ENCODE data around the gene THRA. TPM values are rescaled to one million over a fixed set of nuclear protein-coding genes. Genes with fewer than 3 reads are reported as not detected.

The THRA gene
- total RNA-seq, 1 donor from 2014 or later = 37.0 TPM

DNA sequence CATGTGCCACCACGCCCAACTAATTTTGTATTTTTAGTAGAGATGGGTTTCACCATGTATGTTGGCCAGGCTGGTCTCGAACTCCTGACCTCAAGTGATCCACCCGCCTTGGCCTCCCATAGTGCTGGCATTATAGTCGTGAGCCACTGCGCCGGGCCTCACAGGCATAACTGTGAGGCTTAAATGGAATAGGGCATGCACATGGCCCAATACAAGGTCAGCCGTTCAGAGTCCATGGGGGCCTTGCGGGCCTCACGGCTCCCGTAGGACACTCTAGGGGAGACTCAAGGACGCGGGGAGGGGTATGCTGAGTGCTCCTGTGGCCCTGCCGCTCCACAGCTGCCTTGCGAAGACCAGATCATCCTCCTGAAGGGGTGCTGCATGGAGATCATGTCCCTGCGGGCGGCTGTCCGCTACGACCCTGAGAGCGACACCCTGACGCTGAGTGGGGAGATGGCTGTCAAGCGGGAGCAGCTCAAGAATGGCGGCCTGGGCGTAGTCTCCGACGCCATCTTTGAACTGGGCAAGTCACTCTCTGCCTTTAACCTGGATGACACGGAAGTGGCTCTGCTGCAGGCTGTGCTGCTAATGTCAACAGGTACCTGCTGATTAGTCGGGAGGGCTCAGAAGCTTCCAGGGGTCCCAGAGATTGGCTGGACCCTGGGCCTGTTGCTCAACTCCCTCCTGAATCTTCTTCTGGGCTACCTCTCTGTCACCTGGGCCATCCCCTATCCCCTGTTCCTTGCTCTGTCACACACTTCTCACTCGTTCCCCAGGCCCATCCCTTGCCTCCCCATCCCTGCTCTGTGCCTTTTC is 25.3 kb downstream of the THRA start:
- Mint-ChIP-seq H3K4me1 (ENCODE audit: unreplicated experiment) (peaks cover 5% of the 10 kb centered on the region), H3K9me3 (no peaks in the 10 kb centered on the region)
- DNase-seq (ENCODE audit: extremely low spot score, unreplicated experiment) = no peak

DNA sequence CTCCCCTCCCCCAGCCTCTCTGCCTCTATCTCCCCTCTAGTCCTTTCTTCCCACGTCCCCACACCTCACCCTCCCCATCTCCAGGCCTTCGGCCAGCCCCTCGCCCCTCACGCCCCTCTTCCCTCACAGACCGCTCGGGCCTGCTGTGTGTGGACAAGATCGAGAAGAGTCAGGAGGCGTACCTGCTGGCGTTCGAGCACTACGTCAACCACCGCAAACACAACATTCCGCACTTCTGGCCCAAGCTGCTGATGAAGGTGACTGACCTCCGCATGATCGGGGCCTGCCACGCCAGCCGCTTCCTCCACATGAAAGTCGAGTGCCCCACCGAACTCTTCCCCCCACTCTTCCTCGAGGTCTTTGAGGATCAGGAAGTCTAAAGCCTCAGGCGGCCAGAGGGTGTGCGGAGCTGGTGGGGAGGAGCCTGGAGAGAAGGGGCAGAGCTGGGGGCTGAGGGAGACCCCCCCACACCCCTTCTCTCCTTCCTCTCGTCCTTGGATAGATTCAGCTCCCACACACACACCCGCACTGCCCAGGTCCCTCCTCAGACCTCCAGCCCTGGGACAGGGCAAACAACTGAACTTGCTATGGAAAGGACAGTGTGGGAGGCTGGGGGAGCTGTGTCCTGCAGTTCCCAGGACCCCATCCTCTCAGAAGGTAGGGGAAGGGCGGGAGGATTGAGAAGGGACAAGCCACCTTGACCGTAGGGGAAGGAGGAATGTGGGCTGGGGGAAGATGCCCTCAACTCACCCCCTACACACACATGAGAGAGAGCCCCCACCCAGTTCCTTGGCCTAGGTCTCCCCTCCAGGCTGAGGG is 26.5 kb downstream of the THRA start:
- H3K4me3 Mint-ChIP-seq = no peak overlapping the region
- DNase-seq (ENCODE audit: extremely low spot score, unreplicated experiment) = no peak
- H3K4me1 Mint-ChIP-seq (ENCODE audit: unreplicated experiment) = peaks cover 5% of the 10 kb centered on the region
- H3K27me3 Mint-ChIP-seq = no peaks in the 10 kb centered on the region
- peak overlapping the region; percentile 19 for H3K27ac Mint-ChIP-seq
- TF ChIP-seq, protein P1, sequence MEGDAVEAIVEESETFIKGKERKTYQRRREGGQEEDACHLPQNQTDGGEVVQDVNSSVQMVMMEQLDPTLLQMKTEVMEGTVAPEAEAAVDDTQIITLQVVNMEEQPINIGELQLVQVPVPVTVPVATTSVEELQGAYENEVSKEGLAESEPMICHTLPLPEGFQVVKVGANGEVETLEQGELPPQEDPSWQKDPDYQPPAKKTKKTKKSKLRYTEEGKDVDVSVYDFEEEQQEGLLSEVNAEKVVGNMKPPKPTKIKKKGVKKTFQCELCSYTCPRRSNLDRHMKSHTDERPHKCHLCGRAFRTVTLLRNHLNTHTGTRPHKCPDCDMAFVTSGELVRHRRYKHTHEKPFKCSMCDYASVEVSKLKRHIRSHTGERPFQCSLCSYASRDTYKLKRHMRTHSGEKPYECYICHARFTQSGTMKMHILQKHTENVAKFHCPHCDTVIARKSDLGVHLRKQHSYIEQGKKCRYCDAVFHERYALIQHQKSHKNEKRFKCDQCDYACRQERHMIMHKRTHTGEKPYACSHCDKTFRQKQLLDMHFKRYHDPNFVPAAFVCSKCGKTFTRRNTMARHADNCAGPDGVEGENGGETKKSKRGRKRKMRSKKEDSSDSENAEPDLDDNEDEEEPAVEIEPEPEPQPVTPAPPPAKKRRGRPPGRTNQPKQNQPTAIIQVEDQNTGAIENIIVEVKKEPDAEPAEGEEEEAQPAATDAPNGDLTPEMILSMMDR (conservative IDR thresholded peaks at IDR 0.05) = no peak
- H3K36me3 Mint-ChIP-seq = peaks cover 20% of the 10 kb centered on the region
- no peaks in the 10 kb centered on the region for H3K9me3 Mint-ChIP-seq

More for the DNA sequence above, 25.3 kb downstream of the THRA start:
- Mint-ChIP-seq H3K36me3 (peaks cover 21% of the 10 kb centered on the region), H3K4me3 (no peak overlapping the region), H3K27ac (no peak overlapping the region), H3K27me3 (no peaks in the 10 kb centered on the region)
- TF ChIP-seq, protein P1 (conservative IDR thresholded peaks at IDR 0.05) = no peak

DNA sequence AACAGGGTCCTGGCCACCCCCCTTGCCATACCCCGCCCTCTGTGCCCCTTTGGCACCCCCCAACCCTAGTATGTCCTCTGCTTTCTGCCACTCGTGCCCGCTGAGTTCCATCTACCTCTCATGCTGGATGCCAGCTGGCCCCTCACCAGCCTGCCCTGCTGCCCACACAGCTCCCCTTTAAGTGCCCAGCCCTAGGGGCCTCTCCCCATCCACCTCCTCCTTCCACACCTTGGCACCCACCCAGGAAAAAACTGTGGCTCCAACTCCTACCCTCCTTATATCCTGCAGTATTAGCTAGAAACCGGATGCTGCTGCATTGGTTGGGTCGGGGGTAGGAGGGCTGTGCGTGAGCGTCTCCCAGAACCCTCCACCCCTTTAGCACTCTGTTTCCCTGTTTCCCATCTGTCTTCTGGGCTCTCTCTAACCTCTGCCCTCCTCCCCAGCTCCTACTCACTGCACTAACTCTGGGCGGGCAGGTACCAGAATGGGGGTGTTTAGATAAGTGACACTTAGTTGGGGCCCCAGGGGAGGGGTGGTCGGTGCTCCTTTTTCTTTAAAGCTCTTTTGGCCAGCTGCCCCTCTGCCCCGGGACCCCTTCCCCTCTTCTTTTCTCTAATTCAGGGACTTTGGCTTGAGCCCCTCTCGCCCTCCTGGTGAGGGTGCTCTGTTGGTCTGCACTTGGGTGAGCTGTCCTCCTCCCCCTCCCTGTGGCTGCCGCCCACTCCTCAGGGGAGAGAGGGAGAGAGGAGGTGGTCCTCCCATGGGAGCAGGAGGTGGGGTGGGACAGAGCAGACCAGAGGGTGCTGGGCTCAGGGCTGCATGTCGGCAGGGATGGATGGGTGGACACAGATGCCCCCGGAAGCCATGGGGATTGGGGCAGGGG is 27.7 kb downstream of the THRA start:
- no peak for DNase-seq (ENCODE audit: extremely low spot score, unreplicated experiment)
- Mint-ChIP-seq H3K27me3 (no peaks in the 10 kb centered on the region), H3K36me3 (peaks cover 16% of the 10 kb centered on the region), H3K4me1 (ENCODE audit: unreplicated experiment) (peaks cover 5% of the 10 kb centered on the region), H3K9me3 (no peaks in the 10 kb centered on the region), H3K4me3 (no peak overlapping the region), H3K27ac (peak overlapping the region; percentile 19)
- TF ChIP-seq, protein P1 (conservative IDR thresholded peaks at IDR 0.05) = no peak

DNA sequence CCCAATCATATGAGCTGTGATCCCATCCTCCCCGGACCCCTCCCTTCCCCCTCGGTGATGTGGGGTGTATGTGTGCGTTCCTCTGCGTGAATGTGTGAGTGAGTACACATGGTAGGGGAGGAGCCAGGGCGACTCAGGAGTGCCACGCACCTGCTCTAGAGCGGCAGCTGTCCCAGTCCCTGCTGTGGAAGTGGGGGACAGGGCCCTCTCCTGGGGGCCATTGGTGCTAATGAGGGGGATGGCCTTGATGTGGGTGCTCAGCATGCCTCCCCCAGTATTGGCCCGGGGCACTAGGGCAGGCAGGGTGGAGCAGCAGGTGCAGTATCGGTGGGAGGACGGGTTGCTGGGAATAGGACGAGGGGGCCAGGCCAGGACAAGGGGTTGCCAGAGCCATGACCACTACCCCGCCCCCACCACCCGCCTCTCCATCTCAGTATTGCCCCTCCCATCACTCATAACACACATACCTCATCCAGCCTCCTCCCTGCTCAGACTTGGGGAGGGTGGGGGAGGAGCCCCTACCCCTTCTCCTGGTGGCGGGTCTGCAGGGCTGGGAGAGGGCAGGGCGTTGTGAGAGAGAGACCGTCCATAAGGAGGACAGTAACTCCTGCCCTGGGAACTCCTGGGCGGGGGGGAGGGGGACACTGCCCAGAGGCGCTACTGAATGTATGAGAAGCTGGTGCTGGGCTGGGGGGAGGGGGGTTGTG is 29.1 kb downstream of the THRA start:
- TF ChIP-seq, protein P1 (conservative IDR thresholded peaks at IDR 0.05) = no peak
- Mint-ChIP-seq H3K4me3 (no peak overlapping the region), H3K4me1 (ENCODE audit: unreplicated experiment) (peaks cover 9% of the 10 kb centered on the region), H3K27ac (no peak overlapping the region), H3K36me3 (peaks cover 17% of the 10 kb centered on the region), H3K9me3 (no peaks in the 10 kb centered on the region), H3K27me3 (no peaks in the 10 kb centered on the region)
- DNase-seq (ENCODE audit: extremely low spot score, unreplicated experiment) = no peak

DNA sequence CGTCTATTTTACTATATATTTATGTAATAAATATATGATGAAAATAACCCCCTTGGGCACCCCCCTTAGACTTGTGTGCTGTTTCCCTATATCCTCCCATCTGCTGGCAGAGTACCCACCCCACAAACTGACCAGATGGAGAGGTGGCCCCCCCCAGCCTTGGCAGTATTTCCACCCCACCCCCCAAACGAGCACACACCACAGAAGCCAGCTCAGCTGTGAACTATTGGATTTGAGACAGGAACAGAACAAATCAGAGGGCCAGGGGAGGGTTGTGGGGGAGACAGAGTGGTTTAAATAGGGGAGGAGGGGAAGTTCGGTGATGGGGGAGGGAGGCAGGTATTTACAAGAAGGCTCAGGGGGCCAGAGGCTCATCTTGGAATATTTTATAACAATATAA is 29.8 kb downstream of the THRA start:
- TF ChIP-seq, protein P1 (conservative IDR thresholded peaks at IDR 0.05) = no peak
- H3K9me3 Mint-ChIP-seq = no peaks in the 10 kb centered on the region
- H3K27ac Mint-ChIP-seq = no peak overlapping the region
- no peak overlapping the region for H3K4me3 Mint-ChIP-seq
- DNase-seq (ENCODE audit: extremely low spot score, unreplicated experiment) = no peak
- H3K36me3 Mint-ChIP-seq = peaks cover 10% of the 10 kb centered on the region
- H3K27me3 Mint-ChIP-seq = no peaks in the 10 kb centered on the region
- H3K4me1 Mint-ChIP-seq (ENCODE audit: unreplicated experiment) = peaks cover 11% of the 10 kb centered on the region
